ENCODE data around the gene THYN1.
A peak's percentile ranks its signal among the peaks of the same experiment; 100 is the strongest.

Gene THYN1

GRCh38 chr11:134246100-134246499 lies 7.1 kb downstream of the THYN1 start:
- DNase-seq = no peak

GRCh38 chr11:134245434-134245833 lies 7.7 kb downstream of the THYN1 start:
- DNase-seq = no peak

- DNase-seq = no peak
These were observed 8.6 kb downstream of the THYN1 start for GRCh38 chr11:134244593-134244992.

DNA sequence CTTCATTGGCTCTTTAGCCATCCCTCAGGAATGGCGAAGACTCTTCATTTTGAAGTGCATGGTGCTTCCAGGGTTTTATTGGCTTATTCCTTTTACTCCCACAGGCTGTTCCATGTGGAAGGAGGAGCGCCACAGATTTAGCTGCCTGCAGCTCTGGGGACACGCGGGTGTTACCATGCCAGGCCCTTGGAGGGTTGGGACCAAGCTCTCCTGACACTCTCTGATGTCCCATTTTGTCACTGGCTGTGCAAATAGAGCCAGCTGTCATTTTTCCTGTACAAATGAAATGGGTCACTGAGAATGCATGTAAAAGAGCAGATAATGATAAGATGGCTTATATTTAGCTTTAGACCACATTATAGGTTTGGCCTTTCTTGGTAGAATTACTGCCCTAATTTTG lies 9.2 kb downstream of the THYN1 start:
- no peak for DNase-seq

DNA sequence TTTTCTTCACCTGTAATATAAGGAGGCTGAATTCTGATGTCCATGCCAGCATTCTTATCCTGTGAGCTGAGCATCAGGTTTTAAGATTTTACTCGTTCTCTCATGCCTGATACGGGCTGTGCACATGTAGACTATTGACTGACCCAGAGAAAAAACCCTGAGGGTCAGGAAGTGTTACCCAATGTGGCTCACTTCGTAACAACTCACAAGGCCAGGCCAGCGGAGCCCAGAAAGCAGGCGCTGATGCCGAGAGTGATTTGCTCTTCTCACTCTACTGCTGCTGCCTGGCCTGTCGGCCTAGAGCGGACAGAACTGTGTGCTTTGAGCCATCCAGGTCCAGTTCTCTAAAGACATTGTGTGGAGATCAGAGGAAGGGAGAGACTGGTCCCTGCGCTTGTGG lies 10.8 kb downstream of the THYN1 start:
- DNase-seq = no peak

GRCh38 chr11:134240592-134240991 lies 12.6 kb downstream of the THYN1 start:
- DNase-seq = no peak

DNA sequence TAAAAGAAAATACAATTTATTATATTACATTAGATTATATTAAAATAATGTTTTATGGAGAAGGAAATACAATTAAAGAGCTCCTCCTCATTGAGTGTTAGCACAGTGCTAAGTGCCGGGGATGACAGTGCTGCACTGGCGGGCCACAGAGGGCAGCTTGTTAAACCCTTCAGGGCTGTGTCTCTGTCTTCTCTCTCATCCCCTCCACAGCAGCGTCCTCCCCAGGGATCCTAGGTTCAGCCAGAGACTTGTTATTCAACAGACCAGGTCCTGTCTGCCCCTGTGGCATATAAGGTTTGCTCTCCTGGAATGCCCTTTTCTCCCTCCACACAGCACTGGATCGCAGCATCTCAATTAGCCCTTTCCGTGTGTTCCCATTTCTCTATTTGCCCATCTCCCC lies 14.2 kb downstream of the THYN1 start:
- DNase-seq = no peak

DNA sequence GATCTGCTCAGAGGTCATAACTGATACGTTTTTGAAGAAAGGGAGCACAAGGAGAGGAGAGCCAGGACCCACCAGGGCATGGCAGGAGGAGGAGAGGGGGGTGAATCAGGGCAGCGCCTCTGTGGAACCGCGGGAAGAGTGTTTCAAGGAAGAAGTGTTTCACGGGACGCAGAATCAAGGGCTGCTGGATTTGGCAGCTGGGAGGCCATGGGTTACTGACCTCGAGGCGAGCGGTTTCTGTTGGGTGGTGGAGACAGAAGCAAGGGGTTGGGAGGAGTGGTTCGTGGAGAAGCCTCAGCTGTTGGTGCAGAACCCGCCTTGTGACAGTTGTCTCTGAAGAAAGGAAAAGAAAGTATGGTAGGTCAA lies 15.6 kb downstream of the THYN1 start:
- no peak for DNase-seq

- DNase-seq = no peak
These were observed 16.2 kb downstream of the THYN1 start for GRCh38 chr11:134236834-134237556.

DNA sequence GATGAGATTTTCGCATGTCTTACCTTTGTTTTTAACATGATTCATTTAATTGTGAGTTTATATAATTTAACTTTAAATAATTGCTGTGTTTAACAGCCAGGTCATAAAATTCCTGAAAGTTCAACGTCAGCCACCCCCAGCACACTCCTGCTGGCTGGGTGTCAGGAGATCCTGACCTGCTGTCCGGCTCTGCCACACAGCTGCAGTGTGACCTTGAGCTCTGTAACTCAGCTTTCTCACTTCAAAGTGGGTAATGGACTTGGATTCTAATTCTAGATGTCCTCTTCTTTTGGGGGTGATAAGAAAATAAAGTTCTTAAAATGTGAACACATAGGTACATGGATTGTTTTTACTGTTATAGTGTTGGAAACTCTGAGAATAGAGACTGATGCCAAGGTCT lies 17.8 kb downstream of the THYN1 start:
- DNase-seq = no peak

GRCh38 chr11:134233729-134234179 lies 19.4 kb downstream of the THYN1 start:
- DNase-seq = no peak

DNA sequence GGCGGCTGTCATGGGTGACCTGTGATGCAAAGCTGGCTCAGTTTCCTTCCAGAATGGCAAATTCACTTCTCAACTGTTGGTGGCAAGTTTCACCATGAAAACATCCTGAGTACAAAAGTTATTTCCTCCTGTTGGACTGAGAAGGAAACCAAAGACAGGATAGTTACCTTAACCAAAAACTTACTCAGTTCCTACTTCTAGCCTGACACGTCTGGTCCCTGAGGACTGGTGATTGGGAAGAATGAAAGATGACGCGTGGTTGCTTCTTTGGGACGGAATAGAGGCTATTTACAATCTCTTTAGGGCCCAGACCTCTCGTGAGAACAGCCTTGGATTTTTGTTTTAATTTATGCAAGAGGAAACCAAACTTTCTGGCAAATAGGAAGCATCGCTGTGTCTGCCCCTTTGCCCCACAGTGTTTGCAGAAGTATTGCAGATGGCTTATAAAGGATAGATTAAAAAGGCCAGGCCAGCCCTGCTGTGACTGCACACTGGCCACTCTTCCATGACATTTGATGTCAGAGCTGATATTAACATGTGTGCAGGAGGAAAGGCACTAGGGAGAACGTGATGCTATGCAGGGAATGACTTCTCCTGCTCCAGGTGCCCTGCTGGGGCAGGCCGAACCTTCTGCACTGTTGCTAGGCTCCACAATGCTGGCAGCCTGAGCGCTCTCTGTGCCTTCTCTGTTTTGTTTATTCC lies 21.0 kb downstream of the THYN1 start:
- no peak for DNase-seq

DNA sequence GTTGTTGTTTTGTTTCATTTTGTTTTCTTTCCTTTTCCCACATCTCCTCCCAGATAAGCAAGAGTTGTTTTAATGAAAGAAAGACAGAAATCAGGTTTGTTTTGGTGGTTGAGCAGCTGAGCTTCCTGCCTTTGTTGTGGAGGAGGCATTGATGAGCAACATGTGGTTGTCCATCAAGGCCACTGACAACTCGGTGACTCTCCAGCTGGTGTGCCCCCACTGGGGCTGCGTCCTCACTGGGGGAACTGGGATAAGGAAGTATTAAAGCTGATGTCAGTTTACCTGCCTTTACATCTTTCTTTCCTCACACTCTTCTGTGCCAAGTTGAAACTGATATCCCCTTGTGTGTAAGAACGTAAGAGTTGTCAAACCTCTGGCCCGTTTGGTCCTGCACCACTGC lies 22.8 kb downstream of the THYN1 start:
- DNase-seq = no peak

GRCh38 chr11:134229126-134229790 lies 23.9 kb downstream of the THYN1 start:
- no peak for DNase-seq

DNA sequence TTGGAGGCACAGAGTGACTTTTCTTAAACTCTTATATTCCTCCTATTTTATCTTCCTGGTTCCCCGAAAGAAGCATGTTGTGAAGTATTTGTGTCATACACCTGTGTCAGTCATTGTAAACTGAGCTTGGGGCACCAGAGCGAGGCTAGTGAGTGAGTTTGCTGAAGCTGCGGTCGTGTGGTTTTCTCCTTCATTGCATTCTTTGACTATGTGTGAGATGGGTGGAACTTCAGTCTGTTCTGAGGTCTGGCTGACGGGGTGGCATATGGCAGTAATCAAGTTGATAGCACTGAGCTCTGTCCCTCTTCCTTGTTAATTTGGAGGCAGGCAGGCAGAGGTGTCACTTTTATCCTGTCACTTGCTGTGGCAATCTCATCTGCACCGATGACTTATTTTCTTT lies 24.5 kb downstream of the THYN1 start:
- no peak for DNase-seq

DNA sequence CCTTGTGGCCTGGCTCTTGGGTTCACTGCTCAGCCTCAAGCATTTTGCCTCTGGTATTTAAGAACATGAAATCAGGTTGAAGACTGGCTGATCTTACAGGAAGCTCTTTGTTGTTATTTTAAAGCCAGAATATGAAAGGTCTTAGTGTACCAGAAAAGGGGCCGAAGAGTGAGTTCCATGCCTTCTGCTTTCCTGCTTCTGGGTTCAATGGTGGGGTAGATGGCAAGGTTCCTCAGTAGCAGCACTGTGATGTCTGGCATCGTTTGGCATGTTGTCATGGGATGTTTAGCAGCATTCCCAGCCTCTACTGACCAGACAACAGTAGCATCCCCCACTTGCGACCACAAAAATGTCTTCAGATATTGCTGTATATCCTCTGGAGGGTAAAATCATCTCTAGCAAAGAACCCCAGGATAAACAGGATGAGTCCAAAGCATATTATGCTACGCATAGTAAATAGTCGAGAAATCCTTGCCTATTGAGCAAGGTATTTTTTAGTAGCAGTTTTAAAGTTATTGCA lies 26.3 kb downstream of the THYN1 start:
- no peak for DNase-seq

- DNase-seq = peak; percentile 85
These were observed 28.2 kb downstream of the THYN1 start for GRCh38 chr11:134224710-134225664.

DNA sequence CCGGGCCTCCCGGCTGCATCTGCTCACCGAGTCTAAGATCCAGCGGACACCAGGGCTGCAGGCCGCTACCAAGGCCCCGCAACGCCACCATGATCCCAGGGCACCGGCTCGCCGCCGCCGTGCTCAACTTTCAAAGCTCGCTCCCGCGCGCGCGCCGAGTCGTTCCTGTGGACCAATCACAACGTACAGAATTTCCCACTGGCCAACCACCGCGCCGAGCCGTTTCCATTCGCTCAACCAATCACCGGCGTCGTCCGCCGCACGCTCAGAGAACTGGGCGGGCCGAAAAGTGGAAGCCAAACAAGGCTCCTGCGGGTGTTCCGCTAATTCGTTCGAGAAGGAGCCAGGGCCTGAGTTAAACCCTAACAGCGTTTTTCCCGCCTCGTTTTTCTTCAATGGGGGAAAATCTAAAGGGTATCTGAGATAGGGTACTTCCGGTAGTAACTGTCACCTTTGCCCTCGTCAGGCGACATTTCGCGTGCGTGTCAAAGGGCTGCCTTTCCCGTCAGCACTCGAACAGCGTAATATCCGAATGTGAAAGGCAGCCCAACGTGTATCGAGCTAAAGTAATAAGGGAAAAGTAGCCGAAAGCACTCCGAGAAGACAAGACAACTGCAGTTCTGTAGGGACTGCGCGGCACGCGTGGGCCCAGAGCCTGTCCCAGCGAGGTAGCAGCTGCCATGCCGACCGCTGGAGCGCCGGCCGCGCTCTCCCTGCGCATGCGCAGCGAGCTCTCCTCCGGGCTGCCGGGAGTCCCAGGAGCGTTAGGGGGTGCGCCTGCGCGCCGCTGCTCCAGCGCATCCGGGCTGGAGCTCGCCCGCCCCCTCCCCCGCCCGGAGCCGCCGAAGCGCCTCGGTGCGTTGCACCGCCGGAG lies 29.1 kb downstream of the THYN1 start, which contains the start of the genes NCAPD3 and VPS26B:
Gene NCAPD3, minus strand, starts transcription at position 132 of the 874 bp plus-strand sequence. Its CDS starts 41 bp downstream, at position 91.
Gene VPS26B, plus strand, starts transcription at position 836 of the 874 bp plus-strand sequence. CDS start 452 bp downstream, outside the sequence.
- DNase-seq = peak; percentile 98

DNA sequence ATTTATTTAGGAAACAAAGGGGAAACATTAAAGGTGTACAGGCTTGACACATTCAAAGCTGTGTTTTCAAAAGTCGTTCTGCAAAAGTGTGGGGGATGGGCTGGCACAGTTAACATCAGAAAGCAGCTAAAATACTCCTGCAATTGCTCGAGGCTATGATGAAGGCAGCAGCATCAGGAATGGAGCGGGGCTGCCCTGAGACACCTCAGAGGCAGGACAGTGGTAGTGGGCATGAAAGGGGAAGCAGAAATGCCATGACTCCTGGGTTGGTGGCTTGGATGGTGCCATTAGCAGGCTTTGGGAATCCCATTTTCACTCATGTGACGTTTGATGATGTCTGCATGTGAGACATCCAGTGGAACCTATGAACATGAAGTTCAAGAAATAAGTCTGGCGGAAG lies 30.0 kb downstream of the THYN1 start:
- peak; percentile 12 for DNase-seq

- DNase-seq = no peak
These were observed 36.3 kb downstream of the THYN1 start for GRCh38 chr11:134216816-134217215.

GRCh38 chr11:134215836-134216235 lies 37.3 kb downstream of the THYN1 start:
- no peak for DNase-seq
